Gastroesophageal sphincter (tissue), 4 donors: ENCODE measurements around the gene CORO6. TPM values are rescaled to one million over a fixed set of nuclear protein-coding genes. Genes with fewer than 3 reads are reported as not detected.
A peak's percentile ranks its signal among the peaks of the same experiment; 100 is the strongest.

Source experiments
- ATAC-seq: fragments of 150-250 bp; one replicate; pipeline ENCODE4 v1.9.1; 2016; ENCODE audit warnings: mild to moderate bottlenecking, moderate library complexity
- H3K27ac ChIP-seq, 4 donors: fragments of 200-600 bp; sonication (generic) in 3 of 4; 1 replicate in 3 of 4; 2 replicates in 1 of 4; pipeline ENCODE4 v1.5.1; 2016 to 2019
- H3K27me3 ChIP-seq: fragments of 200-600 bp; sonication (generic); one replicate; pipeline ENCODE4 v1.5.1; 2019
- H3K36me3 ChIP-seq, 2 donors: fragments of 200-600 bp; sonication (generic); one replicate each; pipeline ENCODE4 v1.5.1; 2019; ENCODE audit warnings: control low read depth in 1 of 2
- H3K4me1 ChIP-seq, 3 donors: fragments of 200-600 bp; sonication (generic); 1 replicate in 2 of 3; 2 replicates in 1 of 3; pipeline ENCODE4 v1.5.1; 2016 to 2019; ENCODE audit warnings: control low read depth in 2 of 3
- H3K4me3 ChIP-seq, 2 donors: fragments of 200-600 bp; sonication (generic); one replicate each; pipeline ENCODE4 v1.5.1; 2019; ENCODE audit warnings: mild to moderate bottlenecking in 1 of 2, moderate library complexity in 1 of 2
- H3K9me3 ChIP-seq, 3 donors: fragments of 200-600 bp; sonication (generic); one replicate each; pipeline ENCODE4 v1.5.1; 2017 to 2019; ENCODE audit warnings: control low read depth in 2 of 3
- CTCF ChIP-seq, 4 experiments: fragments of 200-600 bp in 2 of 4; fragments of 450-650 bp in 2 of 4; sonication (generic) in 1 of 4; IDR thresholded peaks; one replicate each; pipeline ENCODE4 v1.5.1; 2017 to 2019; ENCODE audit warnings: antibody characterized with exemption in 4 of 4, mild to moderate bottlenecking in 2 of 4, moderate library complexity in 2 of 4
- EP300 ChIP-seq: sonication (generic); formaldehyde crosslinking; IDR thresholded peaks from one replicate; pipeline ENCODE4 v1.6.1; 2017; ENCODE audit warnings: antibody characterized with exemption, mild to moderate bottlenecking
- POLR2A ChIP-seq, 2 donors: fragments of 450-650 bp; IDR thresholded peaks; one replicate each; pipeline ENCODE4 v1.6.1; 2017; ENCODE audit warnings: antibody characterized with exemption in 2 of 2, mild to moderate bottlenecking in 2 of 2, moderate library complexity in 1 of 2
- POLR2AphosphoS5 ChIP-seq: sonication (generic); formaldehyde crosslinking; IDR thresholded peaks from one replicate; pipeline ENCODE4 v1.6.1; 2017; ENCODE audit warnings: antibody characterized with exemption
- WGBS, 2 donors: methylation state at CpG; one replicate each; pipeline ENCODE4 v1.1.5; 2018; ENCODE audit warnings: low coverage in 1 of 2; 5-methylcytosine and 5-hydroxymethylcytosine counted together
- small RNA-seq, 4 donors: library from RNA; depleted of rRNA; stranded (forward); fragments of <200 nt; gene quantifications; one replicate each; pipeline ENCODE3, GENCODE V24; 2016
- total RNA-seq, 4 donors: library from RNA; depleted of rRNA; stranded (reverse); fragments of >200 nt; gene quantifications; one replicate each; pipeline ENCODE4 v1.1.0, GENCODE V29; 2016

The CORO6 gene
- total RNA-seq, 4 donors from 2014 or later = 18.1 to 138 (median 39.4) TPM

GRCh38 chr17:29565643-29566472, 56.9 kb downstream of the CORO6 start:
- Histone ChIP-seq H3K4me3 (peak overlapping the region; percentile 48 to 85), H3K36me3 (peaks cover 0 to 15% of the 10 kb centered on the region in 2 donors), H3K27ac (peak overlapping the region in 3 of 4 donors; percentile 88 to 93 (median 90)), H3K9me3 (no peaks in the 10 kb centered on the region), H3K4me1 (peaks cover 0 to 76% (median 11%) of the 10 kb centered on the region in 3 donors), H3K27me3 (no peaks in the 10 kb centered on the region)
- TF ChIP-seq CTCF (IDR thresholded peaks at IDR 0.05) = peak in 1 of 4 experiments; percentile 11
- TF ChIP-seq EP300 = no peak
- no peak for TF ChIP-seq POLR2A (IDR thresholded peaks at IDR 0.05)
- TF ChIP-seq POLR2AphosphoS5 = no peak
- no peak for ATAC-seq
- WGBS, 2 donors = 51% methylated on average over 15 of the region's 55 CpGs; no CpG with 5 or more reads in 1 of the 2 donors

Small RNA genes within 50 kb of the gene (small RNA-seq; reads per million reads assigned to genes)
- 0 to 0.12 (median 0) reads per million in 4 donors for gene RNU6-920P

Other genes starting within 250 kb of the CORO6 start
- 10 to 100 TPM; 57.9 to 72.2 (median 65.1) TPM for gene TAOK1, start 232.5 kb downstream of the CORO6 start, total RNA-seq
- 10 to 100 TPM in 3 of 4 donors, 1 to 10 TPM in 1; 5.4 to 12.6 (median 11.1) TPM for gene ABHD15, start 55.9 kb downstream of the CORO6 start, total RNA-seq
- 10 to 100 TPM; 41.5 to 57.3 (median 52.1) TPM for gene TP53I13, start 54.2 kb downstream of the CORO6 start, total RNA-seq
- gene GIT1, start 33.3 kb downstream of the CORO6 start, total RNA-seq = 10 to 100 TPM; 30.4 to 47.8 (median 35.8) TPM
- gene ANKRD13B, start 29.8 kb downstream of the CORO6 start, total RNA-seq = 10 to 100 TPM in 2 of 4 donors, 1 to 10 TPM in 2; 4.4 to 22.8 (median 10.0) TPM